HG02870 (cell line): ENCODE results near the gene FYB1.
A peak's percentile ranks its signal among the peaks of the same experiment; 100 is the strongest.
"Not testable (repeated sequence)": the region's sequence is repeated elsewhere in the genome, so short reads cannot be mapped to it uniquely, and the experiment has no call there.

Source experiments
- ATAC-seq: cut with Tn5 transposase; IDR thresholded peaks from one replicate; pipeline ENCODE4 v1.9.1; 2021; ENCODE audit warnings: mild to moderate bottlenecking, moderate library complexity; ENCODE audit not compliant: unreplicated experiment

FYB1 gene

GRCh38 chr5:39189292-39189955 lies 29.9 kb downstream of the FYB1 start:
- no peak for ATAC-seq

GRCh38 chr5:39187831-39188731 lies 31.3 kb downstream of the FYB1 start:
- ATAC-seq = no peak

- no peak for ATAC-seq
Measured at GRCh38 chr5:39186722-39187539, 32.4 kb downstream of the FYB1 start.

- no peak for ATAC-seq
Measured at GRCh38 chr5:39186289-39186688, 33.1 kb downstream of the FYB1 start.

- ATAC-seq = no peak
Measured at GRCh38 chr5:39185761-39186160, 33.6 kb downstream of the FYB1 start.

- not testable (repeated sequence) for ATAC-seq
Measured at GRCh38 chr5:39179561-39179960, 39.8 kb downstream of the FYB1 start.

- ATAC-seq = no peak
Measured at GRCh38 chr5:39178861-39179260, 40.5 kb downstream of the FYB1 start.

GRCh38 chr5:39178171-39178570 lies 41.2 kb downstream of the FYB1 start:
- no peak for ATAC-seq

GRCh38 chr5:39177631-39177964 lies 41.8 kb downstream of the FYB1 start:
- no peak for ATAC-seq

GRCh38 chr5:39176759-39177630 lies 42.4 kb downstream of the FYB1 start:
- ATAC-seq = no peak

GRCh38 chr5:39175273-39175955 lies 43.9 kb downstream of the FYB1 start:
- no peak for ATAC-seq

- ATAC-seq = no peak
Measured at GRCh38 chr5:39173069-39173468, 46.3 kb downstream of the FYB1 start.

- ATAC-seq = no peak
Measured at GRCh38 chr5:39172593-39172992, 46.8 kb downstream of the FYB1 start.

- no peak for ATAC-seq
Measured at GRCh38 chr5:39171647-39172046, 47.7 kb downstream of the FYB1 start.

- ATAC-seq = no peak
Measured at GRCh38 chr5:39169081-39169480, 50.3 kb downstream of the FYB1 start.

GRCh38 chr5:39167972-39168342 lies 51.4 kb downstream of the FYB1 start:
- ATAC-seq = no peak

GRCh38 chr5:39167141-39167971 lies 52.0 kb downstream of the FYB1 start:
- no peak for ATAC-seq

- ATAC-seq = peak; percentile 73
Measured at GRCh38 chr5:39164529-39165402, 54.6 kb downstream of the FYB1 start.
